ENCODE measurements around the gene FAM107A. TPM values are rescaled to one million over a fixed set of nuclear protein-coding genes. Genes with fewer than 3 reads are reported as not detected.

Gene FAM107A, protein sequence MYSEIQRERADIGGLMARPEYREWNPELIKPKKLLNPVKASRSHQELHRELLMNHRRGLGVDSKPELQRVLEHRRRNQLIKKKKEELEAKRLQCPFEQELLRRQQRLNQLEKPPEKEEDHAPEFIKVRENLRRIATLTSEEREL
- total RNA-seq (2014; rRNA removed; shearing (Covaris generic)): 0.22 TPM in 1 of 2 replicates, not detected in the other
- 0.09 and 0.13 TPM in 2 replicates for polyA plus RNA-seq (2016; fragmentation: Nextera tagmentation; extraction: Ambion mirVana)

DNA sequence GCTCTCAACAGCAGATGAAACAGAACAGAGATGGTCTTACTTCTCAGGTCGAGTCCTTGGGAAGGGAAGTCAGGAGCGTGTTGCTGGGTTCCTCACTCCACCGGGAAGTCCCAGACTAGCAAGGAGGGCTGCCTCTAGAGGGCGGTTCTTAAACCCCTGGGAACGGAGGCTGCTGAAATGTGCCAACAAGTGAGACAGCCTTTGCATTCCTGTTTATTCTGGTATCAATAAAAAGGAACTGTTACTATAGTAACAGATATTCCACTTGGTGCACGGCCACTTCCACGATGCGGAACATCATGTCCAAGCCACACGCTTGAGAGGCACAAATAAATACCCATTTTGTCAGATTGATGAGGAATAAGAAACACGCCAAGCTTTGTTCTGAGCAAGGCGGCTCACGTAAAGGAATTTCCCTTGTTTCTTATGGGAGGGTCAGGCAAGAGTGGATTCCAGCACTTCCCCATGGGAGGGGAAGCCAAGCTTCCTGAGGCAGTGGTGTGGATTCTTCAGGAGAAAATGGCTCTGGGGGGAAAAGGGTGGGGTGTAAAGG, at the start of gene FAM107A:
FAM107A (minus strand) TSS at position 123 of the 553 bp plus-strand sequence. CDS start 7,531 bp downstream, outside the sequence.
- Histone ChIP-seq H3K9me3 (ENCODE audit: low read depth) (no peaks in the 10 kb centered on the region), H3K27ac (no peak within 1 kb of the TSS), H3K9me2 (ENCODE audit: insufficient read depth) (no peaks in the 10 kb centered on the region), H3K9ac (peak within 1 kb of the TSS; percentile 59), H3K79me2 (ENCODE audit: insufficient read depth) (no peaks in the 10 kb centered on the region), H3K4me3 (peak within 1 kb of the TSS; percentile 56), H3K36me3 (ENCODE audit: low read depth) (no peaks in the 10 kb centered on the region), H3K27me3 (replicated peaks; ENCODE audit: insufficient read depth) (no peaks in the 10 kb centered on the region), H2AFZ (peak within 1 kb of the TSS; percentile 55), H3F3A (ENCODE audit: insufficient read depth) (no peaks in the 10 kb centered on the region), H4K20me1 (ENCODE audit: insufficient read depth) (no peaks in the 10 kb centered on the region), H3K4me1 (ENCODE audit: insufficient read depth) (0 out of 2 replicates have a peak, but pooled peaks cover 4% of the 10 kb centered on the region), H3K4me2 (ENCODE audit: unreplicated experiment) (peak within 1 kb of the TSS; percentile 73)
- no peak for TF ChIP-seq EZH2phosphoT487 (IDR thresholded peaks at IDR 0.05; ENCODE audit: insufficient read depth, low read depth)
- TF ChIP-seq EZH2 (IDR thresholded peaks at IDR 0.05; ENCODE audit: insufficient read depth, poor library complexity, severe bottlenecking): no peak
- peak; percentile 88 for DNase-seq
- in situ Hi-C loops (cut with MboI): no loop called here
- WGBS, 2 experiments (ENCODE audit: low coverage in 1 of 2, low lambda C conversion rate in 2 of 2, missing lambda C conversion rate in 2 of 2): 4 to 5% methylated on average over 12 of the region's 12 CpGs

DNA sequence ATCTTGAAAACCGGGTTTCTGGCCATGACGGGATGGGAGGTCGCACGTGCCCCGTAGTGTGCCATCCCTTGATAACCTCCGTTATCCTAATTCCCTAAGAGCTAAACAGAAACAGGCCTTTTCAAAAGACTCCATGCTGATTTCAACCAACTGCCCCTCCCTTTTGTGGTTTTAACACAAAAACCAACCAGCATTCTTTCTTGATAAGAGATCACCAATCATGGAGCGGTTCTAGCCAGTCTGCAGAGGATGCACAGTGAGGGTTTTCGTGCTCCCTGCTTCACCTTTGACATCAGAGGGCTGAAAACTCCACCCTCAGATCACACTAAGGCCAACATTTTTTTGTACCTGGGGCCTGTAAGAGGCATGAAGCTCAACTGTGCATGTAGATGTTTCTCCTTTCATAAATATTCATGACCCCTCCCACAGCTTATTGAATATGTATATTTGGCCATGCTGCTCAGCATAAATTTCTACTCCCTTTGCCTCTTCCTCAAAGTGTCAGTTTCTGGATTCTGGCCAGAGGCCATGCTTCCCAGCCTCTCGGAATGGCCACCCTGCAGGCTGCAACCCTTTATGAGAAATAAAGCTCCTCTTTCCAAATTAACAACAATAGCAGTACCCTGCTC, 48.1 kb upstream of the FAM107A start:
- H3K27me3 ChIP-seq (replicated peaks; ENCODE audit: insufficient read depth): no peaks in the 10 kb centered on the region
- H3K4me1 ChIP-seq (ENCODE audit: insufficient read depth): peaks cover 20% of the 10 kb centered on the region
- peaks cover 20% of the 10 kb centered on the region for H3F3A ChIP-seq (ENCODE audit: insufficient read depth)
- no peak overlapping the region for H3K4me2 ChIP-seq (ENCODE audit: unreplicated experiment)
- no peaks in the 10 kb centered on the region for H3K9me3 ChIP-seq (ENCODE audit: low read depth)
- H3K36me3 ChIP-seq (ENCODE audit: low read depth): no peaks in the 10 kb centered on the region
- 82 to 87% methylated on average over 9 of the region's 9 CpGs for WGBS, 2 experiments (ENCODE audit: low coverage in 1 of 2, low lambda C conversion rate in 2 of 2, missing lambda C conversion rate in 2 of 2)
- no peaks in the 10 kb centered on the region for H3K9me2 ChIP-seq (ENCODE audit: insufficient read depth)
- TF ChIP-seq EZH2 (IDR thresholded peaks at IDR 0.05; ENCODE audit: insufficient read depth, poor library complexity, severe bottlenecking) (no peak), EZH2phosphoT487 (IDR thresholded peaks at IDR 0.05; ENCODE audit: insufficient read depth, low read depth) (no peak)
- DNase-seq: no peak
- H2AFZ ChIP-seq: no peak overlapping the region
- H3K9ac ChIP-seq: no peak overlapping the region
- no peak overlapping the region for H3K27ac ChIP-seq
- in situ Hi-C loops (cut with MboI): no loop called here
- H3K79me2 ChIP-seq (ENCODE audit: insufficient read depth): no peaks in the 10 kb centered on the region
- no peaks in the 10 kb centered on the region for H4K20me1 ChIP-seq (ENCODE audit: insufficient read depth)
- H3K4me3 ChIP-seq: no peak overlapping the region

DNA sequence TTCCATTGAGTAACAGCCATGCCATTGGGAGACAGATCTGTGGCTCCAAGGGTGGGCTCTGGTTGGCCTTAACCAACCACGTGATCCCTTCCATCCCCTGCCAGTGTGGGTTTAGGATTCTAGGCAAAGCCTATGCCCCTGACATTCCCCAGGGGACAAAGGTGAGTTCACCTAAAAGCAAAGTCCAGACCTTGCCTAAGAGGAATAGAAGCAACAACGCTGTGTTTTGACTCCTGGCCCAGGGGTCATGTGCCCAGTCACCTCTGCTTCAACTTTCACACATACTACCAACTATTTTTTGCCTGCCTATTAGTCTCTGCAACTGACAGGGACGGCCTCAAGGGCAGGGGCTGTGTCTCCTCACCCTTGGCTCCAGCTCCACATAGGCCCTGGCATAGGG, 47.4 kb upstream of the FAM107A start:
- Histone ChIP-seq H2AFZ (no peak overlapping the region), H3K36me3 (ENCODE audit: low read depth) (no peaks in the 10 kb centered on the region), H3K79me2 (ENCODE audit: insufficient read depth) (no peaks in the 10 kb centered on the region), H3K9me3 (ENCODE audit: low read depth) (no peaks in the 10 kb centered on the region), H3K4me3 (no peak overlapping the region), H3F3A (ENCODE audit: insufficient read depth) (peaks cover 15% of the 10 kb centered on the region), H3K9ac (no peak overlapping the region), H4K20me1 (ENCODE audit: insufficient read depth) (no peaks in the 10 kb centered on the region), H3K4me1 (ENCODE audit: insufficient read depth) (peaks cover 15% of the 10 kb centered on the region), H3K9me2 (ENCODE audit: insufficient read depth) (no peaks in the 10 kb centered on the region), H3K27me3 (replicated peaks; ENCODE audit: insufficient read depth) (no peaks in the 10 kb centered on the region), H3K27ac (no peak overlapping the region), H3K4me2 (ENCODE audit: unreplicated experiment) (no peak overlapping the region)
- in situ Hi-C loops (cut with MboI): no loop called here
- no peak for TF ChIP-seq EZH2phosphoT487 (IDR thresholded peaks at IDR 0.05; ENCODE audit: insufficient read depth, low read depth)
- TF ChIP-seq EZH2 (IDR thresholded peaks at IDR 0.05; ENCODE audit: insufficient read depth, poor library complexity, severe bottlenecking): no peak
- no peak for DNase-seq
- WGBS, 2 experiments (ENCODE audit: low coverage in 1 of 2, low lambda C conversion rate in 2 of 2, missing lambda C conversion rate in 2 of 2): 47 to 50% methylated on average over 3 of the region's 3 CpGs

DNA sequence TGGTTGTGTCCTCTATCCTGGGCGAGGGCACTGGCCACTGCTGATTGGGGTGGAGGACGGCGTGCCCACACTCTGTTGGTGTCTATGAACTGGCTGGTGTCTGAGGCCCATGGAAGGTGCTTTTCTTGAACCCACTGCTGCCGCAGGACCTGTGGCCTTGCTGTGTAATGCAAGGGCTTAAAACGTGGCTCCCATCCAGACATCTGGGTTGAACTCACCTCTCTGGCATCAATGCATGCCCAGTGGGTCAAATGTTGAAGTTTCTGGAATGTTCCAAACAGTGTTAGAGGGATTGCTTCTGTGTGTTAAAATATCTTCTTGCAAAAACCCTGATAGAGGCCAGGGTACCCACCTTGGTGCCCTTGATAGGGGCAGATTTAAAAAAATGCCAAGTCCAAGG, 46.8 kb upstream of the FAM107A start:
- no peaks in the 10 kb centered on the region for H3K36me3 ChIP-seq (ENCODE audit: low read depth)
- H2AFZ ChIP-seq: no peak overlapping the region
- TF ChIP-seq EZH2 (IDR thresholded peaks at IDR 0.05; ENCODE audit: insufficient read depth, poor library complexity, severe bottlenecking) (no peak), EZH2phosphoT487 (IDR thresholded peaks at IDR 0.05; ENCODE audit: insufficient read depth, low read depth) (no peak)
- H3K4me2 ChIP-seq (ENCODE audit: unreplicated experiment): no peak overlapping the region
- in situ Hi-C loops (cut with MboI): no loop called here
- peak; percentile 20 for DNase-seq
- no peaks in the 10 kb centered on the region for H3K9me2 ChIP-seq (ENCODE audit: insufficient read depth)
- no peaks in the 10 kb centered on the region for H4K20me1 ChIP-seq (ENCODE audit: insufficient read depth)
- 67 to 72% methylated on average over 5 of the region's 5 CpGs for WGBS, 2 experiments (ENCODE audit: low coverage in 1 of 2, low lambda C conversion rate in 2 of 2, missing lambda C conversion rate in 2 of 2)
- no peak overlapping the region for H3K27ac ChIP-seq
- H3K4me3 ChIP-seq: no peak overlapping the region
- H3K9me3 ChIP-seq (ENCODE audit: low read depth): no peaks in the 10 kb centered on the region
- no peak overlapping the region for H3K9ac ChIP-seq
- peaks cover 10% of the 10 kb centered on the region for H3K4me1 ChIP-seq (ENCODE audit: insufficient read depth)
- H3K79me2 ChIP-seq (ENCODE audit: insufficient read depth): no peaks in the 10 kb centered on the region
- H3K27me3 ChIP-seq (replicated peaks; ENCODE audit: insufficient read depth): no peaks in the 10 kb centered on the region
- peaks cover 11% of the 10 kb centered on the region for H3F3A ChIP-seq (ENCODE audit: insufficient read depth)

Data from GM23248 (cell line).